ENCODE data around the gene CPN2.

DNA sequence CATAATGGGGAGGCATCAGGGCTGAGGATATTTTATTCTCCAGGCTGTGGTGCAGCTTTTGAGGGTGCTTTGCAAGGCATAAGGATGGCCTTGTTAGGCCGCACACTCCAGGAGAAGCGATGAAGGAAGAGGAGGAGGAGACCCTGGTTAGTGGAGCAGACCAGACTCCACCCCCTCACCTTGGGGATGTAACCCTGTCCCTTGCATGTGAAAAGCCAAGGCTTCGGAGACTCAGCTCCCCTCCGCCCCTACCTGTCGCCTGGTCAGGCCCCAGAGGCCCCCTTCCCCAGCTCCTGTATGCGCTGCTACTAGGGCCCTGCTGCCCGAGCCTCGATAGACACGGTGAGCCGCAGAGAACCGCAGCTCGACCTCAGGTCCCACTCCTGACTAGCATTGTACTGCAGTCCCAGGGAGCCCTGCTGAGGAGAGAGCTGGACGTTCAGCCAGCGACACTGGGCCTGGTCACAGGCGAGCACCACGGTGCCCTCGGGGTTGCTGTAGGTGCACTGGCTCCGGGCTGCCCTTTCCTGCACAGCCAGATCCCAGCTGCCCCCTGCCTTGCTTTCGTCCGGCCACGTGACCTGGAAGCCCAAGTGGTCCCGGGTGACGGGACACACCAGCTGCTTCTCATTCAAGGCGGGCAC lies 10.2 kb downstream of the CPN2 start:
- no peak for TF ChIP-seq POLR2A (IDR thresholded peaks at IDR 0.05; ENCODE audit: low read depth, low read length)
- no peak for TF ChIP-seq POLR2AphosphoS5 (IDR thresholded peaks at IDR 0.05; ENCODE audit: insufficient read depth, low read depth, low read length)
- TF ChIP-seq, protein P1, sequence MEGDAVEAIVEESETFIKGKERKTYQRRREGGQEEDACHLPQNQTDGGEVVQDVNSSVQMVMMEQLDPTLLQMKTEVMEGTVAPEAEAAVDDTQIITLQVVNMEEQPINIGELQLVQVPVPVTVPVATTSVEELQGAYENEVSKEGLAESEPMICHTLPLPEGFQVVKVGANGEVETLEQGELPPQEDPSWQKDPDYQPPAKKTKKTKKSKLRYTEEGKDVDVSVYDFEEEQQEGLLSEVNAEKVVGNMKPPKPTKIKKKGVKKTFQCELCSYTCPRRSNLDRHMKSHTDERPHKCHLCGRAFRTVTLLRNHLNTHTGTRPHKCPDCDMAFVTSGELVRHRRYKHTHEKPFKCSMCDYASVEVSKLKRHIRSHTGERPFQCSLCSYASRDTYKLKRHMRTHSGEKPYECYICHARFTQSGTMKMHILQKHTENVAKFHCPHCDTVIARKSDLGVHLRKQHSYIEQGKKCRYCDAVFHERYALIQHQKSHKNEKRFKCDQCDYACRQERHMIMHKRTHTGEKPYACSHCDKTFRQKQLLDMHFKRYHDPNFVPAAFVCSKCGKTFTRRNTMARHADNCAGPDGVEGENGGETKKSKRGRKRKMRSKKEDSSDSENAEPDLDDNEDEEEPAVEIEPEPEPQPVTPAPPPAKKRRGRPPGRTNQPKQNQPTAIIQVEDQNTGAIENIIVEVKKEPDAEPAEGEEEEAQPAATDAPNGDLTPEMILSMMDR (IDR thresholded peaks at IDR 0.05; ENCODE audit: extremely low read depth in 1 of 2, insufficient read depth in 1 of 2, low read depth in 1 of 2, low read length in 2 of 2) = no peak
- TF ChIP-seq, protein P2, sequence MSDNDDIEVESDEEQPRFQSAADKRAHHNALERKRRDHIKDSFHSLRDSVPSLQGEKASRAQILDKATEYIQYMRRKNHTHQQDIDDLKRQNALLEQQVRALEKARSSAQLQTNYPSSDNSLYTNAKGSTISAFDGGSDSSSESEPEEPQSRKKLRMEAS (IDR thresholded peaks at IDR 0.05; ENCODE audit: insufficient read depth, insufficient read length) = no peak
- no peak for TF ChIP-seq GATA2 (IDR thresholded peaks at IDR 0.05; ENCODE audit: insufficient read depth, insufficient read length, low read depth, low read length)

Measured in endothelial cell of umbilical vein (primary cell).